Muscle of arm (tissue), 12 donors: ENCODE measurements around the gene PCP4L1. TPM values are rescaled to one million over a fixed set of nuclear protein-coding genes. Genes with fewer than 3 reads are reported as not detected.
"Not testable (repeated sequence)": the region's sequence is repeated elsewhere in the genome, so short reads cannot be mapped to it uniquely, and the experiment has no call there.

ENCODE experiments used
- DNase-seq: peaks from one replicate; pipeline ENCODE4 v3.0.0-alpha.2; 2013
- polyA plus RNA-seq, 12 donors: library from polyadenylated mRNA; unstranded; fragments of 120-200 nt; gene quantifications; one replicate each; pipeline ENCODE4 v1.2.1, GENCODE V29; 2013; ENCODE audit not compliant: insufficient read length in 12 of 12

PCP4L1 gene
- polyA plus RNA-seq, 12 donors: 0.14 to 1.0 (median 0.38) TPM; not detected in 3

GRCh38 chr1:161227196-161227871, 31.2 kb upstream of the PCP4L1 start:
- peak; percentile 77 for DNase-seq

- DNase-seq: no peak
Observed at GRCh38 chr1:161228032-161228431, 30.5 kb upstream of the PCP4L1 start.

GRCh38 chr1:161229896-161230295, 28.6 kb upstream of the PCP4L1 start:
- no peak for DNase-seq

- DNase-seq: no peak
Observed at GRCh38 chr1:161230762-161231161, 27.8 kb upstream of the PCP4L1 start.

- no peak for DNase-seq
Observed at GRCh38 chr1:161233102-161233501, 25.4 kb upstream of the PCP4L1 start.

- no peak for DNase-seq
Observed at GRCh38 chr1:161235957-161236775, 22.4 kb upstream of the PCP4L1 start.

GRCh38 chr1:161238039-161238473, 20.5 kb upstream of the PCP4L1 start, which contains the start of gene NR1I3:
NR1I3 (minus strand) TSS chr1:161238203; CDS start chr1:161236565, 1,638 bp downstream.
- DNase-seq: no peak

GRCh38 chr1:161241682-161242081, 16.9 kb upstream of the PCP4L1 start:
- DNase-seq: no peak

- DNase-seq: no peak
Observed at GRCh38 chr1:161242313-161242712, 16.2 kb upstream of the PCP4L1 start.

GRCh38 chr1:161244888-161245287, 13.7 kb upstream of the PCP4L1 start:
- DNase-seq: no peak

GRCh38 chr1:161250100-161250499, 8.4 kb upstream of the PCP4L1 start:
- DNase-seq: not testable (repeated sequence)

- no peak for DNase-seq
Observed at GRCh38 chr1:161250829-161251228, 7.7 kb upstream of the PCP4L1 start.

GRCh38 chr1:161251579-161251978, 7.0 kb upstream of the PCP4L1 start:
- DNase-seq: no peak

GRCh38 chr1:161255302-161255701, 3.2 kb upstream of the PCP4L1 start:
- not testable (repeated sequence) for DNase-seq

- not testable (repeated sequence) for DNase-seq
Observed at GRCh38 chr1:161255955-161256520, 2.5 kb upstream of the PCP4L1 start.

- DNase-seq: not testable (repeated sequence)
Observed at GRCh38 chr1:161257109-161257508, 1.4 kb upstream of the PCP4L1 start.

GRCh38 chr1:161259345-161259702, 779 bp downstream of the PCP4L1 start:
- no peak for DNase-seq

- no peak for DNase-seq
Observed at GRCh38 chr1:161259765-161260164, 1.2 kb downstream of the PCP4L1 start.

- DNase-seq: no peak
Observed at GRCh38 chr1:161260376-161261260, 2.1 kb downstream of the PCP4L1 start.

GRCh38 chr1:161261261-161262235, 3.0 kb downstream of the PCP4L1 start:
- DNase-seq: no peak
